22Rv1 (cell line): ENCODE data around the gene RFC2.

ENCODE experiments used
- CTCF ChIP-seq: fragments of 450-650 bp; IDR thresholded peaks from 2 replicates; pipeline ENCODE4 v1.5.1; 2017; ENCODE audit warnings: mild to moderate bottlenecking
- ZFX ChIP-seq: fragments of 450-650 bp; IDR thresholded peaks from 2 replicates; pipeline ENCODE4 v1.6.1; 2017; ENCODE audit warnings: antibody characterized with exemption, borderline replicate concordance

- TF ChIP-seq CTCF = no peak
- no peak for TF ChIP-seq ZFX
Observed at GRCh38 chr7:74289659-74290552, 35.7 kb upstream of the RFC2 start.
